Endothelial cell of umbilical vein (primary cell): Measurements from ENCODE around the gene CD44. TPM values are rescaled to one million over a fixed set of nuclear protein-coding genes. Genes with fewer than 3 reads are reported as not detected.

Source experiments
- BruUV-seq: library from RNA; stranded (reverse); fragments of 400-500 nt; replicated peaks from 2 replicates; lab custom pipeline; 2021; lab: Mats Ljungman, UMichigan
- CTCF ChIA-PET: fragments of 300-600, 350-600 bp; sonication (Branson Sonifier 250); formaldehyde crosslinking; loops from one replicate; lab custom pipeline; 2021; ENCODE audit warnings: antibody characterized with exemption, inconsistent platforms; lab: Charles Lee
- POLR2A ChIA-PET: fragments of 300-600, 350-600 bp; sonication (Branson Sonifier 250); formaldehyde crosslinking; loops from one replicate; lab custom pipeline; 2021; ENCODE audit warnings: antibody characterized with exemption, inconsistent platforms; lab: Charles Lee
- DNase-seq: peaks from one replicate; pipeline ENCODE4 v3.0.0-alpha.2; 2011; ENCODE audit warnings: low read depth, low spot score
- FAIRE-seq: peaks from 2 replicates; lab custom pipeline; 2011; peaks lifted over from hg19 to GRCh38; lab: Jason Lieb, UNC
- H2AFZ ChIP-seq: 2 replicates; pipeline ENCODE4 v1.6.0; 2012; ENCODE audit warnings: low read depth, low read length, control low read depth, inconsistent platforms
- H3K27ac ChIP-seq: 2 replicates; pipeline ENCODE4 v1.5.1; 2011; ENCODE audit warnings: low read depth, mild to moderate bottlenecking, control low read depth, low read length, moderate library complexity; ENCODE audit not compliant: insufficient read depth
- H3K27me3 ChIP-seq, 2 experiments: 2 replicates each; pipeline versions ENCODE4 v1.6.0 to v1.6.1; 2011; ENCODE audit warnings: low read length in 2 of 2, mixed read lengths in 1 of 2; ENCODE audit not compliant: control insufficient read depth in 2 of 2, insufficient read depth in 2 of 2
- H3K36me3 ChIP-seq, 2 experiments: 2 replicates in 1 of 2; 3 replicates in 1 of 2; pipeline ENCODE4 v1.5.1; 2011; ENCODE audit warnings: low read length in 2 of 2, mild to moderate bottlenecking in 1 of 2, moderate library complexity in 1 of 2; ENCODE audit not compliant: control insufficient read depth in 2 of 2, insufficient read depth in 2 of 2; ENCODE audit errors: extremely low read depth in 1 of 2
- H3K4me1 ChIP-seq: 3 replicates; pipeline ENCODE4 v1.5.1; 2011; ENCODE audit warnings: mild to moderate bottlenecking, low read length; ENCODE audit not compliant: control insufficient read depth, insufficient read depth; ENCODE audit errors: extremely low read depth
- H3K4me2 ChIP-seq: 2 replicates; pipeline ENCODE4 v1.6.1; 2011; ENCODE audit warnings: low read length, control low read depth, mixed read lengths; ENCODE audit not compliant: insufficient read depth
- H3K4me3 ChIP-seq, 3 experiments: fragments of 200-600 bp in 1 of 3; sonication (generic), shearing (Covaris generic) in 1 of 3; replicated peaks in 1 of 3; 2 replicates each; pipeline ENCODE4 v1.5.1; 2011 to 2016; ENCODE audit warnings: control low read depth in 3 of 3, low read length in 3 of 3, mild to moderate bottlenecking in 2 of 3, inconsistent platforms in 1 of 3, low read depth in 1 of 3, moderate library complexity in 1 of 3; ENCODE audit not compliant: insufficient read depth in 1 of 3
- H3K79me2 ChIP-seq: 2 replicates; pipeline ENCODE4 v1.6.0; 2012; ENCODE audit warnings: low read length, inconsistent platforms; ENCODE audit not compliant: control insufficient read depth, insufficient read depth
- H3K9ac ChIP-seq: replicated peaks from 2 replicates; pipeline ENCODE3; 2011; ENCODE audit warnings: low read length, control low read depth; ENCODE audit not compliant: insufficient read depth; ENCODE audit errors: extremely low read depth
- H3K9me1 ChIP-seq: replicated peaks from 3 replicates; pipeline ENCODE4 v1.6.0; 2011; ENCODE audit warnings: mild to moderate bottlenecking, low read length; ENCODE audit not compliant: control insufficient read depth, insufficient read depth; ENCODE audit errors: extremely low read depth
- H3K9me3 ChIP-seq: replicated peaks from 2 replicates; pipeline ENCODE4 v1.5.1; 2012; ENCODE audit warnings: low read length, inconsistent platforms; ENCODE audit not compliant: control insufficient read depth, insufficient read depth
- H4K20me1 ChIP-seq: replicated peaks from 2 replicates; pipeline ENCODE3; 2011; ENCODE audit warnings: mild to moderate bottlenecking, low read length; ENCODE audit not compliant: control insufficient read depth, insufficient read depth; ENCODE audit errors: extremely low read depth
- EZH2 ChIP-seq: IDR thresholded peaks from 2 replicates; pipeline ENCODE4 v1.6.1; 2012; ENCODE audit warnings: borderline replicate concordance, low read depth, mild to moderate bottlenecking, moderate library complexity, low read length, inconsistent platforms; ENCODE audit not compliant: severe bottlenecking
- FOS ChIP-seq: IDR thresholded peaks from 2 replicates; pipeline ENCODE4 v1.6.1; 2011; ENCODE audit warnings: mild to moderate bottlenecking, low read length, moderate library complexity, borderline replicate concordance; ENCODE audit not compliant: insufficient read depth
- GATA2 ChIP-seq: IDR thresholded peaks from 2 replicates; pipeline ENCODE4 v1.7.0; 2011; ENCODE audit warnings: low read depth, mild to moderate bottlenecking, moderate library complexity, mixed read lengths, low read length; ENCODE audit not compliant: insufficient read length, insufficient read depth
- JUN ChIP-seq: IDR thresholded peaks from 2 replicates; pipeline ENCODE4 v1.6.1; 2011; ENCODE audit warnings: borderline replicate concordance, low read depth; ENCODE audit not compliant: insufficient read length, insufficient read depth
- MYC ChIP-seq: IDR thresholded peaks from one replicate; pipeline ENCODE4 v1.6.1; 2011; ENCODE audit warnings: mild to moderate bottlenecking, low read depth, low read length
- POLR2A ChIP-seq: IDR thresholded peaks from 2 replicates; pipeline ENCODE4 v1.6.1; 2012; ENCODE audit warnings: low read depth, mild to moderate bottlenecking, control low read depth, low read length
- POLR2AphosphoS5 ChIP-seq: IDR thresholded peaks from 2 replicates; pipeline ENCODE4 v1.6.1; 2012; ENCODE audit warnings: low read depth, mild to moderate bottlenecking, control low read depth, low read length, moderate library complexity; ENCODE audit not compliant: insufficient read depth
- dilution Hi-C: fragments of 300-500 bp; cut with MboI; formaldehyde crosslinking; loops from one replicate; pipeline ENCODE4 v1.15.0; 2019; ENCODE audit warnings: low sequenced_read_pairs; ENCODE audit not compliant: extremely low pct_ligation_motif_present
- intact Hi-C: fragments of 100-400 bp; cut with micrococcal nuclease; formaldehyde crosslinking; loops from one replicate; pipeline ENCODE4 v1.10.0; 2022
- polyA plus RNA-seq, 4 experiments: library from polyadenylated mRNA; depleted of rRNA in 3 of 4; stranded (reverse) in 3 of 4; unstranded in 1 of 4; fragments of >200 nt; gene quantifications; 2 replicates each; pipeline versions ENCODE4 v1.2.1 to v1.2.3, GENCODE V29; 2011 to 2012; ENCODE audit warnings: missing spikeins in 1 of 4
- total RNA-seq: library from RNA; stranded (reverse); gene quantifications from 2 replicates; pipeline ENCODE4 v1.2.3, GENCODE V29; 2021
- TF ChIP-seq, protein P1 (sequence below): IDR thresholded peaks from 2 replicates; pipeline ENCODE4 v1.6.1; 2011; ENCODE audit not compliant: insufficient read depth, insufficient read length
- TF ChIP-seq, protein P2 (sequence below), 2 donors: IDR thresholded peaks; 1 replicate in 1 of 2; 2 replicates in 1 of 2; pipeline ENCODE4 v1.5.1; 2011; ENCODE audit warnings: low read length in 2 of 2, mild to moderate bottlenecking in 2 of 2, moderate library complexity in 2 of 2, control low read depth in 1 of 2, inconsistent platforms in 1 of 2, low read depth in 1 of 2; ENCODE audit not compliant: insufficient read depth in 1 of 2; ENCODE audit errors: extremely low read depth in 1 of 2

Gene CD44
- total and polyA plus RNA-seq, 2 donors (not counting 3 experiments of a cell fraction or from before 2014, with no cell fraction given): 25.5 to 26.3 TPM

DNA sequence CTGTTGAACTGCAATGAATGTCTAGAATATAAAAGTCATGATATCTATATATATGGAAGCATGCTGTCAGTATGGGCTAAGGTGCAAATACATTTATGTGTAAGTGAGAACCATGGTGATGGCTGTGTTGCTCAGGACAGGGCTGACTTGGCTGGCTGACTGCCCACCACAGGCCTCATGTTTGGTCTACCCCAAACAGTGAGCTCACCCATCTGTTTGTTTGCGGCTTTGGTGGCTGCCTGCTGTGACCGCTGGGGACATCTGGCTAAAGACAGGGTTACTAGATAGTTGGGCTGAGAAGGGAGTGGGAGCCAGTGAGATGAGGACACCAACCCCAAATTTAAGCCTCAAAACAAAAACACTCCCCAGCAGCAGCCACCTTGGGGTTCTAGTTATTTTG is 6.3 kb downstream of the CD44 start:
- FAIRE-seq: no peak
- BruUV-seq: no TSS peak
- Histone ChIP-seq H4K20me1 (no peaks in the 10 kb centered on the region), H3K27ac (no peak overlapping the region), H3K4me3 (no peak overlapping the region), H3K9ac (no peak overlapping the region), H3K27me3 (no peaks in the 10 kb centered on the region), H3K4me2 (no peak overlapping the region), H3K79me2 (peaks cover 97% of the 10 kb centered on the region), H3K4me1 (peaks cover 25% of the 10 kb centered on the region), H3K9me3 (no peaks in the 10 kb centered on the region), H2AFZ (no peak overlapping the region), H3K36me3 (no peaks in the 10 kb centered on the region), H3K9me1 (no peaks in the 10 kb centered on the region)
- no peak for DNase-seq
- TF ChIP-seq GATA2: no peak
- TF ChIP-seq FOS: no peak
- no peak for TF ChIP-seq EZH2
- TF ChIP-seq JUN: no peak
- TF ChIP-seq, protein P1, sequence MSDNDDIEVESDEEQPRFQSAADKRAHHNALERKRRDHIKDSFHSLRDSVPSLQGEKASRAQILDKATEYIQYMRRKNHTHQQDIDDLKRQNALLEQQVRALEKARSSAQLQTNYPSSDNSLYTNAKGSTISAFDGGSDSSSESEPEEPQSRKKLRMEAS: no peak
- TF ChIP-seq, protein P2, sequence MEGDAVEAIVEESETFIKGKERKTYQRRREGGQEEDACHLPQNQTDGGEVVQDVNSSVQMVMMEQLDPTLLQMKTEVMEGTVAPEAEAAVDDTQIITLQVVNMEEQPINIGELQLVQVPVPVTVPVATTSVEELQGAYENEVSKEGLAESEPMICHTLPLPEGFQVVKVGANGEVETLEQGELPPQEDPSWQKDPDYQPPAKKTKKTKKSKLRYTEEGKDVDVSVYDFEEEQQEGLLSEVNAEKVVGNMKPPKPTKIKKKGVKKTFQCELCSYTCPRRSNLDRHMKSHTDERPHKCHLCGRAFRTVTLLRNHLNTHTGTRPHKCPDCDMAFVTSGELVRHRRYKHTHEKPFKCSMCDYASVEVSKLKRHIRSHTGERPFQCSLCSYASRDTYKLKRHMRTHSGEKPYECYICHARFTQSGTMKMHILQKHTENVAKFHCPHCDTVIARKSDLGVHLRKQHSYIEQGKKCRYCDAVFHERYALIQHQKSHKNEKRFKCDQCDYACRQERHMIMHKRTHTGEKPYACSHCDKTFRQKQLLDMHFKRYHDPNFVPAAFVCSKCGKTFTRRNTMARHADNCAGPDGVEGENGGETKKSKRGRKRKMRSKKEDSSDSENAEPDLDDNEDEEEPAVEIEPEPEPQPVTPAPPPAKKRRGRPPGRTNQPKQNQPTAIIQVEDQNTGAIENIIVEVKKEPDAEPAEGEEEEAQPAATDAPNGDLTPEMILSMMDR (IDR thresholded peaks at IDR 0.05; ENCODE audit: extremely low read depth in 1 of 2, insufficient read depth in 1 of 2, low read depth in 1 of 2, low read length in 2 of 2): no peak
- TF ChIP-seq POLR2AphosphoS5: no peak
- TF ChIP-seq MYC: no peak
- no peak for TF ChIP-seq POLR2A
- CTCF ChIA-PET: no interaction called here
- intact Hi-C loops (no loop called here), dilution Hi-C loops (no loop called here)
- POLR2A ChIA-PET: no interaction called here
